Astrocyte (in vitro differentiated cells and primary cell): ENCODE measurements around the gene CFAP157. TPM values are rescaled to one million over a fixed set of nuclear protein-coding genes. Genes with fewer than 3 reads are reported as not detected.

Experiments used
- DNase-seq: peaks from one replicate; pipeline ENCODE4 v3.0.0-alpha.2; 2010; ENCODE audit warnings: low read depth
- FAIRE-seq: peaks from 2 replicates; lab custom pipeline; 2011; peaks lifted over from hg19 to GRCh38; lab: Jason Lieb, UNC
- H2AFZ ChIP-seq: 2 replicates; pipeline ENCODE4 v1.6.0; 2012; ENCODE audit warnings: low read depth, low read length, inconsistent platforms
- H3K27ac ChIP-seq: 2 replicates; pipeline ENCODE4 v1.5.1; 2011; ENCODE audit warnings: low read depth, low read length, inconsistent platforms
- H3K27me3 ChIP-seq: 2 replicates; pipeline ENCODE4 v1.6.0; 2011; ENCODE audit warnings: low read length, inconsistent platforms; ENCODE audit not compliant: insufficient read depth
- H3K36me3 ChIP-seq: 2 replicates; pipeline ENCODE4 v1.5.1; 2011; ENCODE audit warnings: low read length, inconsistent platforms; ENCODE audit not compliant: insufficient read depth
- H3K4me1 ChIP-seq: 2 replicates; pipeline ENCODE4 v1.5.1; 2011; ENCODE audit warnings: low read length, inconsistent platforms; ENCODE audit not compliant: insufficient read depth
- H3K4me2 ChIP-seq: 2 replicates; pipeline ENCODE4 v1.6.0; 2012; ENCODE audit warnings: low read length, inconsistent platforms
- H3K4me3 ChIP-seq: 2 replicates; pipeline ENCODE4 v1.5.1; 2011; ENCODE audit warnings: low read depth, mild to moderate bottlenecking, low read length, inconsistent platforms; ENCODE audit not compliant: insufficient read depth
- H3K79me2 ChIP-seq: 2 replicates; pipeline ENCODE4 v1.6.0; 2012; ENCODE audit warnings: mild to moderate bottlenecking, low read length, inconsistent platforms; ENCODE audit not compliant: insufficient read depth
- H3K9ac ChIP-seq: 2 replicates; pipeline ENCODE4 v1.6.0; 2012; ENCODE audit warnings: mild to moderate bottlenecking, low read length, inconsistent platforms
- H3K9me3 ChIP-seq: 2 replicates; pipeline ENCODE4 v1.5.1; 2012; ENCODE audit warnings: low read depth, mild to moderate bottlenecking, low read length, inconsistent platforms; ENCODE audit not compliant: insufficient read depth
- H4K20me1 ChIP-seq: 2 replicates; pipeline ENCODE4 v1.6.0; 2012; ENCODE audit warnings: low read length, inconsistent platforms; ENCODE audit not compliant: insufficient read depth
- H3K27ac Mint-ChIP-seq: one replicate; pipeline ENCODE4 v1.8.0; 2021; ENCODE audit warnings: mild to moderate bottlenecking, mixed read lengths; ENCODE audit not compliant: unreplicated experiment
- H3K27me3 Mint-ChIP-seq: one replicate; pipeline ENCODE4 v1.8.0; 2021; ENCODE audit warnings: low read depth, mixed read lengths; ENCODE audit not compliant: unreplicated experiment
- H3K36me3 Mint-ChIP-seq: one replicate; pipeline ENCODE4 v1.8.0; 2021; ENCODE audit warnings: low read depth, mixed read lengths; ENCODE audit not compliant: unreplicated experiment
- H3K4me1 Mint-ChIP-seq: one replicate; pipeline ENCODE4 v1.8.0; 2021; ENCODE audit warnings: low read depth, mixed read lengths; ENCODE audit not compliant: unreplicated experiment
- H3K4me3 Mint-ChIP-seq: one replicate; pipeline ENCODE4 v1.8.0; 2021; ENCODE audit warnings: mild to moderate bottlenecking, moderate library complexity, mixed read lengths; ENCODE audit not compliant: unreplicated experiment
- H3K9me3 Mint-ChIP-seq: one replicate; pipeline ENCODE4 v1.8.0; 2021; ENCODE audit warnings: mild to moderate bottlenecking, mixed read lengths; ENCODE audit not compliant: unreplicated experiment
- CTCF ChIP-seq: IDR thresholded peaks from 2 replicates; pipeline ENCODE4 v1.5.1; 2011; ENCODE audit warnings: low read depth, mild to moderate bottlenecking, inconsistent platforms, low read length, moderate library complexity; ENCODE audit not compliant: insufficient read depth
- EZH2 ChIP-seq: IDR thresholded peaks from 2 replicates; pipeline ENCODE4 v1.6.1; 2012; ENCODE audit warnings: mild to moderate bottlenecking, low read length, inconsistent platforms; ENCODE audit not compliant: insufficient read depth
- total RNA-seq: library from RNA; stranded (reverse); gene quantifications from 2 replicates; pipeline ENCODE4 v1.2.1, GENCODE V29; 2021

CFAP157 gene
- total RNA-seq, 1 donor from 2014 or later: 0.09 TPM

GRCh38 chr9:127746959-127747569, 40.3 kb downstream of the CFAP157 start:
- no peaks in the 10 kb centered on the region for H3K36me3 ChIP-seq
- no peak for TF ChIP-seq EZH2
- no peak for TF ChIP-seq CTCF
- H3K4me3 ChIP-seq: no peak overlapping the region
- H4K20me1 ChIP-seq: peaks cover 9% of the 10 kb centered on the region
- H3K9me3 Mint-ChIP-seq: no peaks in the 10 kb centered on the region
- H3K27me3 ChIP-seq: peaks cover 3% of the 10 kb centered on the region
- H3K4me1 Mint-ChIP-seq: peaks cover 3% of the 10 kb centered on the region
- no peaks in the 10 kb centered on the region for H3K9me3 ChIP-seq
- no peak for FAIRE-seq
- H3K27ac Mint-ChIP-seq: no peak overlapping the region
- no peak overlapping the region for H3K4me3 Mint-ChIP-seq
- no peaks in the 10 kb centered on the region for H3K4me1 ChIP-seq
- no peak overlapping the region for H3K9ac ChIP-seq
- peaks cover 5% of the 10 kb centered on the region for H3K36me3 Mint-ChIP-seq
- H3K4me2 ChIP-seq: no peak overlapping the region
- no peaks in the 10 kb centered on the region for H3K79me2 ChIP-seq
- no peak overlapping the region for H2AFZ ChIP-seq
- H3K27ac ChIP-seq: no peak overlapping the region
- DNase-seq: no peak
- H3K27me3 Mint-ChIP-seq: peaks cover 19% of the 10 kb centered on the region

- Mint-ChIP-seq H3K9me3 (no peaks in the 10 kb centered on the region), H3K27me3 (peaks cover 33% of the 10 kb centered on the region), H3K4me3 (no peak overlapping the region), H3K36me3 (peaks cover 5% of the 10 kb centered on the region), H3K27ac (no peak overlapping the region), H3K4me1 (no peaks in the 10 kb centered on the region)
- Histone ChIP-seq H2AFZ (no peak overlapping the region), H3K27ac (no peak overlapping the region), H3K4me3 (no peak overlapping the region), H3K4me1 (no peaks in the 10 kb centered on the region), H3K9ac (no peak overlapping the region), H4K20me1 (peaks cover 18% of the 10 kb centered on the region), H3K9me3 (no peaks in the 10 kb centered on the region), H3K79me2 (no peaks in the 10 kb centered on the region), H3K4me2 (no peak overlapping the region), H3K36me3 (no peaks in the 10 kb centered on the region), H3K27me3 (peaks cover 13% of the 10 kb centered on the region)
- FAIRE-seq: no peak
- DNase-seq: no peak
- no peak for TF ChIP-seq CTCF
- TF ChIP-seq EZH2: no peak
These were observed 42.5 kb downstream of the CFAP157 start for GRCh38 chr9:127749090-127749787.
